OCI-LY1 (cell line): ENCODE data around the gene REV3L.

Experiments
- EZH2 ChIP-seq: fragments of 200-600 bp; sonication (generic), shearing (Covaris generic); IDR thresholded peaks from 2 replicates; pipeline ENCODE4 v1.8.0; 2017; ENCODE audit warnings: borderline replicate concordance, mixed run types, mild to moderate bottlenecking, antibody characterized with exemption, low read length, moderate library complexity, mixed read lengths
- TF ChIP-seq, protein P1 (sequence below): fragments of 200-600 bp; sonication (generic), shearing (Covaris generic); IDR thresholded peaks from 2 replicates; pipeline ENCODE4 v1.5.1; 2017; ENCODE audit warnings: mild to moderate bottlenecking, antibody characterized with exemption, low read length, moderate library complexity, mixed read lengths

DNA sequence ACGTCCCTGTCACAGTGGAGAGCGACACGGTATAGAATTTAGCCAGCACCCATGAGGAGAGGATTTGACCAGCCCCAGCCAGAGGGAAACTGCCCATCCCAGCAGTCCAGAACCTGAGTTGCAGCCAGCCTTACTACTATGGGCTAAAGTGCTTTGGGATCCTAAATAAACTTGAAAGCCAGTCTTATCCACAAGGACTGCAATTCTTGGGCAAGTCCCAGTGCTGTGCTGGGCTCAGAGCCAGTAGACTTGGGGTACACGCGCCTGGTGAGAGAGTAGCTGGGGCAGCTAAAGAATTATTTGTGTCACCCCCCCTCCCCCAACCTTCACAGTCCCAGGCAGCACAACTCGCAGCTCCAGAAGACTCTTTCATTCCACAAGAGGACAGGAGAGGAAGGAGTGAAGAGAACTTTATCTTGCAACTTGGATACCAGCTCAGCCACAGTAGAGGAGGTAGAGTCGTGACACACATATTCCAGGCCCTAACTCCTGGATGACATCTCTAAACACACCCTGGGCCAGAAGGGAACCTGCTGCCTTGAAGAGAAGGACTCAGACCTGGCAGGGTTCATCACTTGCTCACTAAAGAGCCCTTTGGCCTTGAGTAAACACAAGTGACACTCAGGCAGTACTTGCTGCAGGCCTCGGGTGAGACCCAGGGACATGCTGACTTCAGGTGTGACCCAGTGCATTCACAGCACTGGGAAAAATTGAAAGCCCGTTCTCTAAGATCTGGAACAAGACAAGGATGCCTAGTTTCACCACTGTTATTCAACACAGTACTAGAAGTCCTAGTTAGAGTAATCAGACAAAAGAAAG, 100.3 kb downstream of the REV3L start:
- TF ChIP-seq, protein P1, sequence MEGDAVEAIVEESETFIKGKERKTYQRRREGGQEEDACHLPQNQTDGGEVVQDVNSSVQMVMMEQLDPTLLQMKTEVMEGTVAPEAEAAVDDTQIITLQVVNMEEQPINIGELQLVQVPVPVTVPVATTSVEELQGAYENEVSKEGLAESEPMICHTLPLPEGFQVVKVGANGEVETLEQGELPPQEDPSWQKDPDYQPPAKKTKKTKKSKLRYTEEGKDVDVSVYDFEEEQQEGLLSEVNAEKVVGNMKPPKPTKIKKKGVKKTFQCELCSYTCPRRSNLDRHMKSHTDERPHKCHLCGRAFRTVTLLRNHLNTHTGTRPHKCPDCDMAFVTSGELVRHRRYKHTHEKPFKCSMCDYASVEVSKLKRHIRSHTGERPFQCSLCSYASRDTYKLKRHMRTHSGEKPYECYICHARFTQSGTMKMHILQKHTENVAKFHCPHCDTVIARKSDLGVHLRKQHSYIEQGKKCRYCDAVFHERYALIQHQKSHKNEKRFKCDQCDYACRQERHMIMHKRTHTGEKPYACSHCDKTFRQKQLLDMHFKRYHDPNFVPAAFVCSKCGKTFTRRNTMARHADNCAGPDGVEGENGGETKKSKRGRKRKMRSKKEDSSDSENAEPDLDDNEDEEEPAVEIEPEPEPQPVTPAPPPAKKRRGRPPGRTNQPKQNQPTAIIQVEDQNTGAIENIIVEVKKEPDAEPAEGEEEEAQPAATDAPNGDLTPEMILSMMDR: no peak
- no peak for TF ChIP-seq EZH2
